Subcutaneous abdominal adipose tissue (tissue), 5 donors: Measurements from ENCODE around the gene ADGRL2.

ENCODE experiments used
- H3K27ac ChIP-seq: one replicate; pipeline ENCODE4 v1.7.0; 2013; ENCODE audit warnings: low read depth, mild to moderate bottlenecking, inconsistent platforms, low read length, moderate library complexity
- H3K27me3 ChIP-seq, 5 donors: one replicate each; pipeline ENCODE4 v1.7.0; 2013; ENCODE audit warnings: low read length in 5 of 5, inconsistent platforms in 1 of 5; ENCODE audit not compliant: control insufficient read depth in 5 of 5, insufficient read depth in 4 of 5
- H3K36me3 ChIP-seq, 5 donors: one replicate each; pipeline ENCODE4 v1.7.0; 2013; ENCODE audit warnings: low read length in 5 of 5; ENCODE audit not compliant: control insufficient read depth in 5 of 5, insufficient read depth in 5 of 5
- H3K4me1 ChIP-seq, 5 donors: one replicate each; pipeline ENCODE4 v1.7.0; 2013; ENCODE audit warnings: low read length in 5 of 5, mild to moderate bottlenecking in 3 of 5, moderate library complexity in 1 of 5; ENCODE audit not compliant: control insufficient read depth in 5 of 5, insufficient read depth in 5 of 5
- H3K4me3 ChIP-seq, 5 donors: one replicate each; pipeline ENCODE4 v1.7.0; 2013; ENCODE audit warnings: low read length in 5 of 5, low read depth in 1 of 5
- H3K9ac ChIP-seq, 5 donors: one replicate each; pipeline ENCODE4 v1.7.0; 2013; ENCODE audit warnings: low read length in 5 of 5, mild to moderate bottlenecking in 4 of 5, moderate library complexity in 3 of 5
- H3K9me3 ChIP-seq, 5 donors: one replicate each; pipeline ENCODE4 v1.7.0; 2013; ENCODE audit warnings: low read length in 5 of 5; ENCODE audit not compliant: control insufficient read depth in 5 of 5
- donor health status: healthy.
- donor health status: healthy.
- donor health status: healthy.
- donor health status: healthy.
- donor health status: healthy.

Gene ADGRL2

GRCh38 chr1:81781749-81782148 is 19.0 kb upstream of the ADGRL2 start:
- H3K9me3 ChIP-seq, result no peaks in the 10 kb centered on the region
- H3K36me3 ChIP-seq, result no peaks in the 10 kb centered on the region
- no peak overlapping the region for H3K9ac ChIP-seq
- no peak overlapping the region for H3K4me3 ChIP-seq
- H3K27ac ChIP-seq, result no peak overlapping the region
- H3K4me1 ChIP-seq, result no peaks in the 10 kb centered on the region
- no peaks in the 10 kb centered on the region for H3K27me3 ChIP-seq

- no peaks in the 10 kb centered on the region for H3K36me3 ChIP-seq
- H3K4me1 ChIP-seq, result no peaks in the 10 kb centered on the region
- no peaks in the 10 kb centered on the region for H3K9me3 ChIP-seq
- no peak overlapping the region for H3K9ac ChIP-seq
- H3K4me3 ChIP-seq, result no peak overlapping the region
- no peak overlapping the region for H3K27ac ChIP-seq
- H3K27me3 ChIP-seq, result no peaks in the 10 kb centered on the region
Measured at GRCh38 chr1:81792184-81792583, 8.6 kb upstream of the ADGRL2 start.

GRCh38 chr1:81797701-81798100 is 3.0 kb upstream of the ADGRL2 start:
- Histone ChIP-seq H3K36me3 (no peaks in the 10 kb centered on the region), H3K9me3 (no peaks in the 10 kb centered on the region), H3K9ac (no peak overlapping the region), H3K27ac (no peak overlapping the region), H3K4me3 (no peak overlapping the region), H3K4me1 (peaks cover 2 to 20% (median 7%) of the 10 kb centered on the region in 5 donors), H3K27me3 (no peaks in the 10 kb centered on the region)

DNA sequence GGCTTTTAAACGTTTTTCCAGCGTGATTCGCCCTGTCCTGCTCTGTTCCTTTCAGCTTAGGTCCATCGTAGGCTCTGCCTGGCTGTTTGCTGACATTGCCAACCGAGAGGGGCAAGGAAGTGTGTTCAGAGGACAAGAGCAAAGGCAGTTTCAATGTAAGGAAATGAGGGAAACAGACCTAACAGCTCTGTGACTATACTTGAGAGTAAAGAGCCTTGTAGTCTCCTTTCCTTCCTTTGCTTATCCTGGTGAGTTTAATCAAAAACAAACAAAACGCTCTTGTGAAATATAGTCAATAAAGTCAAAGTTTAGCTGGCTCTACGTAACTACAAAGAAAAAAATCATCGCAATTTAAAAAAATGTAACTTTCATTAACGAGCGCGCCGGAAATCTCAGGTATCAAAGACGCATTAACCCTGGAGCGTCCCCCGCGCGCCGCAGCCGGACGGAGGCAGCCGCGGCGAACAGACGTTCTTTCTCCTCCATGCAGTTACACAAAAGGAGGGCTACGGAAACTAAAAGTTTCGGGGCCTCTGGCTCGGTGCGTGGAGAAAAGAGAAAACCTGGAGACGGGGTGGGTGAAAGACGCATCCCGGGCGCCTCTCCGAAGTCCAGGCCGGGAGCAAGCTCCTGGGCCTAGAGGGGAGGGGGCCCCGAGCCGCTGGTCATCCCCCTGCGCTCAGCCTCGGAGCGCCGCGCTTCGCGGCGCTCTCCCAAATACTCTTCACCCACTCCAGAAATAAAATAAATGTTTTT is 617 bp upstream of the ADGRL2 start:
- H3K9me3 ChIP-seq, result no peaks in the 10 kb centered on the region
- H3K27ac ChIP-seq, result peak overlapping the region; percentile 97
- peaks cover 2 to 38% (median 25%) of the 10 kb centered on the region in 5 donors for H3K4me1 ChIP-seq
- peak overlapping the region; percentile 67 to 97 (median 90) for H3K4me3 ChIP-seq
- H3K36me3 ChIP-seq, result no peaks in the 10 kb centered on the region
- H3K9ac ChIP-seq, result peak overlapping the region in 4 of 5 donors; percentile 43 to 82 (median 78)
- no peaks in the 10 kb centered on the region for H3K27me3 ChIP-seq

- Histone ChIP-seq H3K4me3 (peak overlapping the region; percentile 67 to 97 (median 89)), H3K4me1 (peaks cover 2 to 40% (median 28%) of the 10 kb centered on the region in 5 donors), H3K27me3 (no peaks in the 10 kb centered on the region)
Measured at GRCh38 chr1:81801651-81802456, 1.1 kb downstream of the ADGRL2 start.

GRCh38 chr1:81802457-81802706 is 1.6 kb downstream of the ADGRL2 start:
- Histone ChIP-seq H3K9ac (peak overlapping the region in 4 of 5 donors; percentile 71 to 85 (median 80)), H3K36me3 (no peaks in the 10 kb centered on the region), H3K4me3 (peak overlapping the region; percentile 67 to 97 (median 89)), H3K27ac (peak overlapping the region; percentile 97), H3K9me3 (no peaks in the 10 kb centered on the region), H3K4me1 (peaks cover 2 to 40% (median 28%) of the 10 kb centered on the region in 5 donors), H3K27me3 (no peaks in the 10 kb centered on the region)

More at GRCh38 chr1:81801651-81802456, 1.1 kb downstream of the ADGRL2 start:
- Histone ChIP-seq H3K36me3 (no peaks in the 10 kb centered on the region), H3K27ac (peak overlapping the region; percentile 97), H3K9me3 (no peaks in the 10 kb centered on the region), H3K9ac (peak overlapping the region; percentile 63 to 88 (median 85))

DNA sequence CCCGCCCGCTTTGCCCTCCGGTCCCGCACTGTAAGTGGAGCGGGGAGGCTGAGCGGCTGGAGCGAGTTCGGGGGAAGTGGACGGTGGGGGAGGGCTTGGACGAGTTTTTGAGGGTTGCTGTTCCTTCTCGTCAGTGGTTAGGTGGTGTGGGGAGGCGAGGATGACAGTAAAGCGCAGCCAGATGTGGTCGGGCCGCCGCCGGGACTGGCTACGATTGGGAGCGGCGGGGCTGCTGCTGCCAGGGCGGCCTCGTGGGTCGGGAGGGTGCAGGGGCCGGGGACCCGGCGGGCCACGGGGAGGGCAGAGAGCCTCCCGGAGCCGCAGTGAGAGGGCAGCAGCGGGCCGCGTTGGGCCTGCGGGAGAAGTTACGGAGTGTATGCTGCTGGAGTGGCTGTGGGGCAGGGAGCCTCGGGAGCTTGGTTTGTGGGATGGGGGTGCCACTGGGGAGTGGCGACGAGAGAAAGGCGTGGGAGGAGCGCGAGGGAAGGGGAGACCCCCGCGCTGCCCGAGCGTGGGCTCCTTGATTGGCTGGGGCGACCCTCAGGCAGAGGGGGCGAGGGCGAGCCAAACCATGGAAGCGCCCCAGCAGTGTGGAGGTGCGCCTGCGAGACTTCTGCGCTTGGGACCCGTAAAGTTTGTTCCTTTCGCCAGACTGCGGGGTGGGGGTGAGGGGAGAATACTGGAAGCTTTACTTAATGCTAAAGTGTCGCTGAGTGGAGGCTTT is 2.1 kb downstream of the ADGRL2 start:
- peak overlapping the region; percentile 67 to 97 (median 89) for H3K4me3 ChIP-seq
- peak overlapping the region; percentile 97 for H3K27ac ChIP-seq
- no peaks in the 10 kb centered on the region for H3K9me3 ChIP-seq
- peak overlapping the region; percentile 29 to 85 (median 79) for H3K9ac ChIP-seq
- H3K36me3 ChIP-seq, result no peaks in the 10 kb centered on the region
- H3K4me1 ChIP-seq, result peaks cover 2 to 40% (median 28%) of the 10 kb centered on the region in 5 donors
- no peaks in the 10 kb centered on the region for H3K27me3 ChIP-seq

DNA sequence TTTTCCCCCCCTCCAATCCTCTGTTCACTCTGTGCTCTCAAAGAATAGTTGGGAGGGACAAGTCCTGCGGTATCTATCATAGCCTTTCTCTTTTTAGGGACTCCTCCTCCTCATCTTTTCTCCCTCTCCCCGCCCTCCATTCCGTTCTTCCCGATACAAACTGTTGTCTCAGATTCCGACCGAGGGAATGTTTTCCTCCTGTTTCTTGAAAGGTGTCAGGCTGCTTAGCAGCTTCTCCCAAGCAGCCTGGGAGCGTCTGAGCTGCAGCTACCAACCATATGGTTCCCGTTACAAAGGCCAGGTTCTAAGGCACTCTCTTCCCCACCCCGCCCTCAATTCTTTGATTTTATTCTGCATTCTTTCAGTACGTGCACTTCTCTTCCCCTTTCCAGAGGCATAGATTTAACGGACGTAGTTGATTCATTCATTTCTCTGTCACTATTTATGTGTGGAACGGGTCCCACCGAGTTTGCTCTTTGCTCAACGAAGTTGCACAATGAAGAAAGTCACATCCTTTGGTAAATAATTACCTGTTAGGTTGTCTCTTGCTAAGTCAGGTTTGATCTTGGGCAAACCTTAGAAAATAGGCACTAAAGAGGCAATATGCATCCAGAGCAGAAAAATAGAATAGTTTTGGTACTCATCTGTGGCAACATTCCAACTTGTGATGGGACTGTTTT is 2.8 kb downstream of the ADGRL2 start:
- H3K9me3 ChIP-seq, result no peaks in the 10 kb centered on the region
- no peaks in the 10 kb centered on the region for H3K36me3 ChIP-seq
- no peaks in the 10 kb centered on the region for H3K27me3 ChIP-seq
- H3K9ac ChIP-seq, result peak overlapping the region; percentile 29 to 85 (median 79)
- peak overlapping the region; percentile 67 to 97 (median 89) for H3K4me3 ChIP-seq
- peaks cover 2 to 40% (median 28%) of the 10 kb centered on the region in 5 donors for H3K4me1 ChIP-seq
- peak overlapping the region; percentile 97 for H3K27ac ChIP-seq

DNA sequence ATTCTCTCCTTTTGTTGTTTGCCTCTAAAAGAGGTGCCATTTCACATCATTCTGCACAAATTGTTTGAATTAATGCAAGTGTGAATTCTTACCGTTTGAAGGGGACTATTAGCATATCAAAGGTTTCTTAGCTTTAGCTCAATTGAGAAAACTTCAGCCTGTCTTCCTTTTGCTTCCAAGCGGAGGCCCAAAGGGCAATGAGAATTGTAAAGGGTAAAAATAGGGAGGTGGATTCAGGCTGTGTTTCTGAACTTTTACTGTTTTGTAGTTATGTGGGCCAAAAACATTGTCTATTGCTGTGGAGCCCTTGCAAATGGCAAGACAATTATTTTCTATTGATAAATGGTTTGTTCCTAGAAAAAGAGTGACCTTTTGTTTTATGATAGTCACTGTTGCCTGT is 3.6 kb downstream of the ADGRL2 start:
- Histone ChIP-seq H3K27me3 (no peaks in the 10 kb centered on the region), H3K4me1 (peaks cover 2 to 40% (median 33%) of the 10 kb centered on the region in 5 donors), H3K9ac (peak overlapping the region in 3 of 5 donors; percentile 9 to 71 (median 30)), H3K36me3 (no peaks in the 10 kb centered on the region), H3K4me3 (peak overlapping the region in 4 of 5 donors; percentile 7 to 97 (median 88)), H3K27ac (peak overlapping the region; percentile 38), H3K9me3 (no peaks in the 10 kb centered on the region)
